Vagina (tissue), 2 donors: ENCODE data around the gene SNX9. TPM values are rescaled to one million over a fixed set of nuclear protein-coding genes. Genes with fewer than 3 reads are reported as not detected.

Source experiments
- DNase-seq, 2 donors: peaks; one replicate each; pipeline ENCODE4 v3.0.0-alpha.2; 2017; ENCODE audit errors: extremely low spot score in 2 of 2
- H3K27ac ChIP-seq: fragments of 200-600 bp; sonication (generic); one replicate; pipeline ENCODE4 v1.5.1; 2019
- H3K27me3 ChIP-seq: fragments of 200-600 bp; sonication (generic); one replicate; pipeline ENCODE4 v1.5.1; 2019
- H3K36me3 ChIP-seq, 2 donors: fragments of 200-600 bp; sonication (generic); one replicate each; pipeline ENCODE4 v1.5.1; 2017 to 2019
- H3K4me1 ChIP-seq: fragments of 200-600 bp; sonication (generic); one replicate; pipeline ENCODE4 v1.5.1; 2019
- H3K4me3 ChIP-seq, 2 donors: fragments of 200-600 bp; sonication (generic); 1 replicate in 1 of 2; 2 replicates in 1 of 2; pipeline ENCODE4 v1.5.1; 2016 to 2019
- H3K9me3 ChIP-seq: fragments of 200-600 bp; sonication (generic); one replicate; pipeline ENCODE4 v1.5.1; 2019
- POLR2A ChIP-seq, 2 donors: fragments of 450-650 bp; IDR thresholded peaks; one replicate each; pipeline ENCODE4 v1.6.1; 2017; ENCODE audit warnings: antibody characterized with exemption in 2 of 2, mild to moderate bottlenecking in 2 of 2, moderate library complexity in 2 of 2
- POLR2AphosphoS5 ChIP-seq, 2 donors: sonication (generic); formaldehyde crosslinking; IDR thresholded peaks; one replicate each; pipeline ENCODE4 v1.9.0; 2017; ENCODE audit warnings: antibody characterized with exemption in 2 of 2, mild to moderate bottlenecking in 2 of 2, low read depth in 1 of 2; ENCODE audit not compliant: insufficient read depth in 1 of 2
- intact Hi-C: fragments of 100-400 bp; cut with DNase I; formaldehyde crosslinking; loops from one replicate; pipeline ENCODE4 v1.15.1; 2023
- total RNA-seq: library from RNA; depleted of rRNA; stranded (reverse); fragments of >200 nt; gene quantifications from one replicate; pipeline ENCODE4 v1.2.3, GENCODE V29; 2016
- TF ChIP-seq, protein P1 (sequence below), 3 experiments: fragments of 450-650 bp in 2 of 3; fragments of 200-600 bp in 1 of 3; sonication (generic) in 1 of 3; IDR thresholded peaks; one replicate each; pipeline ENCODE4 v1.5.1; 2017 to 2019; ENCODE audit warnings: antibody characterized with exemption in 3 of 3, mild to moderate bottlenecking in 2 of 3, moderate library complexity in 2 of 3

Gene SNX9
- total RNA-seq, 1 donor from 2014 or later: 61.4 TPM

DNA sequence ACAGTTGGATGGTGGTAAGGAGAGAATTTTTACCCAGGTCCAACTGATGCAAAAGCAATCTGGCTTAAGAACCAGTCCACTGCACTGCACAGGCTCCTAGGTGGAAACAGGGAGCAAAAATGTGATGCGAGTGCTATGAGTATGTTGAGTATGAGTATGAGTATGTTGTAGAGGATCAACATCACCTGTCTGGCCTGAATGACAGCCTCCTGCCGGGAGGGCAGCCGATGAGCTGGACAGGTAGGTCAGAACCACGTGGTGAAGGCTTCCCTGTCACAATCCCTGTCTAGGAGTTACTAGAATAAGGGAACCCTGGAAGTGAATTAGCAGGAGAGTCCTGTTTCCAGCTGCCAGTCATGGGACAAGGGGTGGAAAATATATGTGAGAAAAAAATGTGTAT lies 44.3 kb upstream of the SNX9 start:
- no peaks in the 10 kb centered on the region for H3K36me3 ChIP-seq
- TF ChIP-seq POLR2A (IDR thresholded peaks at IDR 0.05): no peak
- TF ChIP-seq, protein P1, sequence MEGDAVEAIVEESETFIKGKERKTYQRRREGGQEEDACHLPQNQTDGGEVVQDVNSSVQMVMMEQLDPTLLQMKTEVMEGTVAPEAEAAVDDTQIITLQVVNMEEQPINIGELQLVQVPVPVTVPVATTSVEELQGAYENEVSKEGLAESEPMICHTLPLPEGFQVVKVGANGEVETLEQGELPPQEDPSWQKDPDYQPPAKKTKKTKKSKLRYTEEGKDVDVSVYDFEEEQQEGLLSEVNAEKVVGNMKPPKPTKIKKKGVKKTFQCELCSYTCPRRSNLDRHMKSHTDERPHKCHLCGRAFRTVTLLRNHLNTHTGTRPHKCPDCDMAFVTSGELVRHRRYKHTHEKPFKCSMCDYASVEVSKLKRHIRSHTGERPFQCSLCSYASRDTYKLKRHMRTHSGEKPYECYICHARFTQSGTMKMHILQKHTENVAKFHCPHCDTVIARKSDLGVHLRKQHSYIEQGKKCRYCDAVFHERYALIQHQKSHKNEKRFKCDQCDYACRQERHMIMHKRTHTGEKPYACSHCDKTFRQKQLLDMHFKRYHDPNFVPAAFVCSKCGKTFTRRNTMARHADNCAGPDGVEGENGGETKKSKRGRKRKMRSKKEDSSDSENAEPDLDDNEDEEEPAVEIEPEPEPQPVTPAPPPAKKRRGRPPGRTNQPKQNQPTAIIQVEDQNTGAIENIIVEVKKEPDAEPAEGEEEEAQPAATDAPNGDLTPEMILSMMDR (IDR thresholded peaks at IDR 0.05): no peak
- TF ChIP-seq POLR2AphosphoS5 (IDR thresholded peaks at IDR 0.05; ENCODE audit: insufficient read depth in 1 of 2, low read depth in 1 of 2): no peak
- H3K4me1 ChIP-seq: peaks cover 3% of the 10 kb centered on the region
- intact Hi-C loops: no loop called here
- DNase-seq: no peak
- H3K27me3 ChIP-seq: no peaks in the 10 kb centered on the region
- H3K4me3 ChIP-seq: no peak overlapping the region
- no peaks in the 10 kb centered on the region for H3K9me3 ChIP-seq
- H3K27ac ChIP-seq: no peak overlapping the region

DNA sequence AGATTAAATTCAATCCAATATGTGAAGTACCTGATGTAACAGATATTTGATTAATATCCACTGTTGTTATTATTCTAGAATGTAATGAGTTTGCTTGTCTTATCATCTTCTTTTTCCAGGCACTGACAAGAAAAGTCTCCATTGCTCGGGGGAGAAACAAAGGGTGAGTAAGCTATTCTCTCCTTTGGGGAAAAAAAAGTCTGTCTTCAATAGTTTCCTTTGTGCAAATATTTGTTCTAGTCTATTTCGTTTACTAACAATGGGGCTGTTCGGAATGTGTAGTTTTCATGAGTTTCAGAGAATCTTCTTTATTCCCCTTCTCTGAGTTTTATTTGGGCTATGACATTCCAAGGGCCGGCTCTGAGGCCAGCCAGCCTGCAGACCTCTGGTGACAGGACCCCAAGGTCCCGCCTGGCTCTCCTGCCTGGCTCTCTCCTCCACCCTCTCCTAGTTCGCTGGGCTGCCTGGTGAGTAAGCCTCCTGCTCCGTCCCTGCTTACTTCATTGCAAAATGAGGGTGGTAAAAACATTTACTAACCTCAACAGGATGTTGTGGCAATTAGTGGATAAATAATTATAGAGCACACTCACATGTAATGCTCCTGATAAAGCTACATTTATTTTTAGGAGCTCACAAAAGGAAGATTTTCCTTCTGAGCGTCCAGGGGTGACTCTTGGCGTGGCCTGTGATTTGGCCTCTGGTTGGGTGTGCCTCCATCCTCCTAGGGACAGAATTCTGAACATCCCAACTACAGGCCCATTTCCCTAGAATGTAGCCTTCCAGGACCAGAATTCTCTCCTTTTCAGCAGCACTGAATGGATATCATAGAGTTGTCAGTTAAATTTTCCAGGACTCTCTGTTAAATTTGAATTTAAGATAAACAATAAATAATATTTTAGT lies 43.1 kb upstream of the SNX9 start:
- TF ChIP-seq, protein P1 (IDR thresholded peaks at IDR 0.05): no peak
- TF ChIP-seq POLR2A (IDR thresholded peaks at IDR 0.05): no peak
- TF ChIP-seq POLR2AphosphoS5 (IDR thresholded peaks at IDR 0.05; ENCODE audit: insufficient read depth in 1 of 2, low read depth in 1 of 2): no peak
- Histone ChIP-seq H3K4me3 (no peak overlapping the region), H3K27ac (no peak overlapping the region), H3K9me3 (no peaks in the 10 kb centered on the region), H3K27me3 (no peaks in the 10 kb centered on the region), H3K36me3 (no peaks in the 10 kb centered on the region), H3K4me1 (no peaks in the 10 kb centered on the region)
- no peak for DNase-seq
- intact Hi-C loops: no loop called here

DNA sequence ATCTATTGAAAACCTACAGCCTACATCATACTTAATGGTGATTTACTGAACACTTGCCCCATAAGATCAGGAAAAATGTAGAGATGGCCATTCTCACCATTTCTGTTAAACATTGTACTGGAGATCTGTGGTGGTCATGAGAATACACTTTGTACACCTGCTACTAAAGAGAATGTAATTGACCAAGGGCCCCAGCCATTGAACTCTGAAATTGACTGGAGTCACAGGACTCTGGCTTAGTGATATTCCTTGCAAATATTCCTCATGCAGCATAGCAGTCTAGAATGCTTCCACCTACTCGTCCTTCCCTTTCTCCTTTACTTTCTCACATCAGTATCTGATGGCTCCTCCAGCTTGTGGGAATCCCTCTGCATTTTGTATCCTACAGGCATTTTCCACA lies 37.4 kb upstream of the SNX9 start:
- no peaks in the 10 kb centered on the region for H3K27me3 ChIP-seq
- intact Hi-C loops: no loop called here
- no peaks in the 10 kb centered on the region for H3K9me3 ChIP-seq
- H3K27ac ChIP-seq: no peak overlapping the region
- DNase-seq: no peak
- no peak overlapping the region for H3K4me3 ChIP-seq
- TF ChIP-seq POLR2A (IDR thresholded peaks at IDR 0.05): no peak
- TF ChIP-seq POLR2AphosphoS5 (IDR thresholded peaks at IDR 0.05; ENCODE audit: insufficient read depth in 1 of 2, low read depth in 1 of 2): no peak
- TF ChIP-seq, protein P1 (IDR thresholded peaks at IDR 0.05): no peak
- H3K4me1 ChIP-seq: no peaks in the 10 kb centered on the region
- no peaks in the 10 kb centered on the region for H3K36me3 ChIP-seq

DNA sequence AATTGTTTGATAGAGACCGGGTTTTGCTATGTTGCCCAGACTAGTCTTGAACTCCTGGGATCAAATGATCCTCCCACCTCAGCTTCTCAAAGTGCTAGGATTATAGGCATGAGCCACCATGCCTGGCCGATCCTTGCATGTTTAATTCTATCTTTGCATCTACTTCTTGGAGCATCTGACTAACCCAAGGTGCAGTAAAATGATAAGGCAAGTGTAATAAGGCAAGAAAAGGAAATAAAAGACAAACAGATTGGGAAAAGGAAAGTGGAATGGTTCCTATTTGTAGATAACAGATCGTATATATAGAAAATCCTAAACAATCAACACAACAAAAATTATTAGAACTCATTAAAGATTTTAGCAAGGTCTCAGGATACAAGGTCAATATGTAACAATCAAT lies 36.8 kb upstream of the SNX9 start:
- no peaks in the 10 kb centered on the region for H3K36me3 ChIP-seq
- TF ChIP-seq, protein P1 (IDR thresholded peaks at IDR 0.05): no peak
- TF ChIP-seq POLR2AphosphoS5 (IDR thresholded peaks at IDR 0.05; ENCODE audit: insufficient read depth in 1 of 2, low read depth in 1 of 2) (no peak), POLR2A (IDR thresholded peaks at IDR 0.05) (no peak)
- H3K9me3 ChIP-seq: no peaks in the 10 kb centered on the region
- no peaks in the 10 kb centered on the region for H3K27me3 ChIP-seq
- H3K27ac ChIP-seq: no peak overlapping the region
- DNase-seq: no peak
- no peak overlapping the region for H3K4me3 ChIP-seq
- H3K4me1 ChIP-seq: peaks cover 2% of the 10 kb centered on the region
- intact Hi-C loops: no loop called here

DNA sequence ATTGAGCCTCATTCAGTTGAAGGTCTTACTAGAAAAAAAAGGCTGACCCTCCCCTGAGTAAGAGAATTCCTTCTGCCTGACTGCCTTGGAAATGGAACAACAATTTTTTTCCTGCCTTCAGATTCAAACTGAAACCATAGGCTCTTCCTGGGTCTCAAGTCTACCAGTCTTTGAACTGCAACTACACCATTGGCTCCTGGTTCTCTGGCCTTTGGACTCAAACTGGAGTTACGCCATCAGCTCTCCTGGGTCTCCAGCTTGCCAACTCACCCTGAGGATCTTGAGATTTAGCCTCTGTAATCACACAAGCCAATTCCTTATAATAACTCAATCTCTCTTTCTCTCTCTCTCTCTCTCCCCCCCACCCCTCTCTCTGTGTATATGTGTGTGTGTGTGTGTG lies 36.0 kb upstream of the SNX9 start:
- no peaks in the 10 kb centered on the region for H3K36me3 ChIP-seq

More for the DNA sequence above, 36.0 kb upstream of the SNX9 start:
- no peak for TF ChIP-seq POLR2AphosphoS5 (IDR thresholded peaks at IDR 0.05; ENCODE audit: insufficient read depth in 1 of 2, low read depth in 1 of 2)
- TF ChIP-seq POLR2A (IDR thresholded peaks at IDR 0.05): no peak
- TF ChIP-seq, protein P1 (IDR thresholded peaks at IDR 0.05): no peak
- Histone ChIP-seq H3K4me1 (peaks cover 7% of the 10 kb centered on the region), H3K27me3 (no peaks in the 10 kb centered on the region), H3K27ac (no peak overlapping the region), H3K9me3 (no peaks in the 10 kb centered on the region), H3K4me3 (no peak overlapping the region)
- DNase-seq: no peak
- intact Hi-C loops: no loop called here
